ENCODE measurements around the gene ZNF266.

The ZNF266 gene

GRCh38 chr19:9435279-9436268 lies at the start of gene ZNF266:
ZNF266 (minus strand) TSS chr19:9435573; CDS start chr19:9420089, 15,484 bp downstream.
- TF ChIP-seq CTCF (IDR thresholded peaks at IDR 0.05): peak; percentile 60
- peak within 1 kb of the TSS; percentile 85 to 87 for H3K27ac ChIP-seq
- peak; percentile 88 for DNase-seq (ENCODE audit: low spot score)
- peak within 1 kb of the TSS; percentile 76 for H3K4me3 ChIP-seq

GRCh38 chr19:9485140-9485539 lies 49.8 kb upstream of the ZNF266 start:
- Histone ChIP-seq H3K4me3 (no peak overlapping the region), H3K27ac (no peak overlapping the region)
- no peak for DNase-seq (ENCODE audit: low spot score)
- no peak for TF ChIP-seq CTCF (IDR thresholded peaks at IDR 0.05)

GRCh38 chr19:9474975-9475374 lies 39.6 kb upstream of the ZNF266 start:
- no peak for DNase-seq (ENCODE audit: low spot score)

GRCh38 chr19:9467161-9467560 lies 31.8 kb upstream of the ZNF266 start:
- H3K4me3 ChIP-seq: no peak overlapping the region
- no peak for TF ChIP-seq CTCF (IDR thresholded peaks at IDR 0.05)
- DNase-seq (ENCODE audit: low spot score): no peak
- no peak overlapping the region for H3K27ac ChIP-seq

More at GRCh38 chr19:9474975-9475374, 39.6 kb upstream of the ZNF266 start:
- TF ChIP-seq CTCF (IDR thresholded peaks at IDR 0.05): no peak
- Histone ChIP-seq H3K4me3 (no peak overlapping the region), H3K27ac (no peak overlapping the region)

GRCh38 chr19:9461938-9462337 lies 26.6 kb upstream of the ZNF266 start:
- Histone ChIP-seq H3K27ac (no peak overlapping the region), H3K4me3 (no peak overlapping the region)
- TF ChIP-seq CTCF (IDR thresholded peaks at IDR 0.05): no peak
- DNase-seq (ENCODE audit: low spot score): no peak

- no peak for TF ChIP-seq CTCF (IDR thresholded peaks at IDR 0.05)
- Histone ChIP-seq H3K27ac (no peak overlapping the region), H3K4me3 (no peak overlapping the region)
- no peak for DNase-seq (ENCODE audit: low spot score)
Measured at GRCh38 chr19:9456018-9456689, 20.8 kb upstream of the ZNF266 start.

All from coronary artery (tissue), 2 donors.